Heart right ventricle (tissue), 16 donors: Measurements from ENCODE around the gene PXYLP1. TPM values are rescaled to one million over a fixed set of nuclear protein-coding genes. Genes with fewer than 3 reads are reported as not detected.

Experiments
- ATAC-seq, 8 donors: fragments of 200-7000 bp; cut with Tn5 transposase; one replicate each; pipeline ENCODE4 v1.9.1; 2020; ENCODE audit warnings: mild to moderate bottlenecking in 8 of 8, moderate library complexity in 8 of 8, moderate number of reproducible peaks in 1 of 8
- DNase-seq, 2 donors: peaks; one replicate each; pipeline ENCODE4 v3.0.0-alpha.2; 2020
- H3K27ac ChIP-seq, 10 donors: fragments of 200-600 bp; sonication (generic) in 2 of 10; one replicate each; pipeline versions ENCODE4 v1.5.0 to v1.8.0; 2020 to 2022; ENCODE audit warnings: mild to moderate bottlenecking in 3 of 10
- H3K27me3 ChIP-seq, 7 donors: fragments of 200-600 bp; one replicate each; pipeline ENCODE4 v1.8.0; 2021 to 2022; ENCODE audit warnings: mild to moderate bottlenecking in 2 of 7
- H3K36me3 ChIP-seq, 9 donors: fragments of 200-600 bp; sonication (generic) in 1 of 9; one replicate each; pipeline versions ENCODE4 v1.5.0 to v1.8.0; 2020 to 2022; ENCODE audit warnings: mild to moderate bottlenecking in 2 of 9
- H3K4me1 ChIP-seq, 9 donors: fragments of 200-600 bp; sonication (generic) in 1 of 9; one replicate each; pipeline versions ENCODE4 v1.5.0 to v1.8.0; 2020 to 2022; ENCODE audit warnings: mild to moderate bottlenecking in 4 of 9
- H3K4me3 ChIP-seq, 10 donors: fragments of 200-600 bp; sonication (generic) in 2 of 10; one replicate each; pipeline versions ENCODE4 v1.5.0 to v1.8.0; 2020 to 2022; ENCODE audit warnings: mild to moderate bottlenecking in 7 of 10, moderate library complexity in 2 of 10
- H3K9me3 ChIP-seq, 11 donors: fragments of 200-600 bp in 10 of 11; sonication (generic) in 2 of 11; one replicate each; pipeline versions ENCODE4 v1.5.0 to v1.8.0; 2013 to 2022; ENCODE audit warnings: mild to moderate bottlenecking in 2 of 11, control low read depth in 1 of 11, moderate library complexity in 1 of 11
- CTCF ChIP-seq, 9 donors: fragments of 200-600 bp; sonication (generic) in 2 of 9; IDR thresholded peaks; one replicate each; pipeline versions ENCODE4 v1.5.0 to v1.8.0; 2021 to 2022; ENCODE audit warnings: antibody characterized with exemption in 9 of 9, mild to moderate bottlenecking in 5 of 9, moderate library complexity in 1 of 9
- WGBS, 2 donors: extraction: QIAGEN DNeasy Blood & Tissue Kit; methylation state at CpG; one replicate each; pipeline ENCODE4 v1.1.7; 2013; ENCODE audit warnings: inconsistent platforms in 1 of 2; 5-methylcytosine and 5-hydroxymethylcytosine counted together
- intact Hi-C, 10 donors: fragments of 100-400 bp; cut with DNase I; formaldehyde crosslinking; loops; one replicate each; pipeline versions ENCODE4 v1.11.1 to v1.14.2; 2022
- polyA plus RNA-seq, 2 donors: library from polyadenylated mRNA; stranded (reverse); fragments of 200-250 nt; gene quantifications; one replicate each; pipeline ENCODE4 v1.2.3, GENCODE V29; 2013
- total RNA-seq, 10 donors: library from RNA; stranded (reverse); fragmentation: NEBNext Ultra II Directional in 3 of 10; extraction: Animal tissue kit (Norgen Biotek cat#: 25700) in 3 of 10; gene quantifications; one replicate each; pipeline versions ENCODE4 v1.2.1 to v1.2.4, GENCODE V29; 2021 to 2023
- donor health status: Arrhythmogenic right ventricular cardiomyopathy.
- donor health status: ischemic (EF 13 %, LVEDD 7.1; RV severe dilation, severe dysfunction).
- donor health status: healthy with polysubstance abuse.
- donor health status: DM: no; HTN: yes; CAD: no.
- donor health status: DM: no; HTN: no; CAD: no.
- donor health status: ischemic (EF 25% LVEDD 6.9; RV normal size, moderate dysfunction).
- donor health status: ischemic (EF 25% LVEDD 5.7; RV mildly dilated, moderate dysfunction).
- donor health status: healthy.
- donor health status: DM: yes; HTN: yes; CAD: no.
- donor health status: Ischemic cardiomyopathy.
- donor health status: ischemic (EF 35%, LVEDD 5.7; RV mildly dilated, moderate dysfunction).
- donor health status: nonischemic (EF 11% LVEDD 7.7; RV severe dilation, severe dysfunction).
- donor health status: DM: yes; HTN: yes; CAD: no.
- donor health status: PGD.
- donor health status: ischemic (EF 29% LVEDD 5.4; RV normal size, mild dysfunction).
- donor health status: nonischemic (EF 23%, LVEDD 6.1; RV moderate dilation, normal function).

Gene PXYLP1
- total and polyA plus RNA-seq, 12 donors = 8.7 to 33.5 (median 17.9) TPM

- no peak for TF ChIP-seq CTCF (IDR thresholded peaks at IDR 0.05)
- Histone ChIP-seq H3K9me3 (no peaks in the 10 kb centered on the region), H3K4me1 (peaks cover 0 to 38% (median 8%) of the 10 kb centered on the region in 9 donors), H3K27me3 (no peaks in the 10 kb centered on the region), H3K27ac (no peak overlapping the region), H3K36me3 (no peaks in the 10 kb centered on the region), H3K4me3 (no peak overlapping the region)
- ATAC-seq (peak in 1 of 8 donors; percentile 13), DNase-seq (no peak)
- intact Hi-C loops = no loop called here
- 72 to 74% methylated on average over 4 of the region's 4 CpGs for WGBS, 2 donors
Measured at GRCh38 chr3:141249041-141249440, 17.4 kb downstream of the PXYLP1 start.

- intact Hi-C loops = no loop called here
- H3K4me1 ChIP-seq = peaks cover 0 to 43% (median 8%) of the 10 kb centered on the region in 9 donors
- WGBS, 2 donors = 91% methylated on average over 5 of the region's 5 CpGs
- no peak overlapping the region for H3K4me3 ChIP-seq
- H3K27me3 ChIP-seq = no peaks in the 10 kb centered on the region
- DNase-seq (no peak), ATAC-seq (peak in 1 of 8 donors; percentile 7)
- no peaks in the 10 kb centered on the region for H3K36me3 ChIP-seq
- no peaks in the 10 kb centered on the region for H3K9me3 ChIP-seq
- no peak for TF ChIP-seq CTCF (IDR thresholded peaks at IDR 0.05)
- peak overlapping the region in 1 of 10 donors; percentile 1 for H3K27ac ChIP-seq
Measured at GRCh38 chr3:141250342-141250741, 18.7 kb downstream of the PXYLP1 start.

GRCh38 chr3:141250828-141251227 is 19.2 kb downstream of the PXYLP1 start:
- peaks cover 0 to 43% (median 11%) of the 10 kb centered on the region in 9 donors for H3K4me1 ChIP-seq

GRCh38 chr3:141253326-141253725 is 21.7 kb downstream of the PXYLP1 start:
- Histone ChIP-seq H3K4me3 (no peak overlapping the region), H3K27me3 (no peaks in the 10 kb centered on the region), H3K9me3 (no peaks in the 10 kb centered on the region), H3K4me1 (peaks cover 0 to 40% (median 4%) of the 10 kb centered on the region in 9 donors), H3K27ac (no peak overlapping the region), H3K36me3 (no peaks in the 10 kb centered on the region)
- TF ChIP-seq CTCF (IDR thresholded peaks at IDR 0.05) = no peak
- WGBS, 2 donors = 83 to 86% methylated on average over 2 of the region's 2 CpGs
- intact Hi-C loops = no loop called here
- no peak for ATAC-seq
- no peak for DNase-seq

More at GRCh38 chr3:141250828-141251227, 19.2 kb downstream of the PXYLP1 start:
- intact Hi-C loops = no loop called here
- no peak overlapping the region for H3K4me3 ChIP-seq
- DNase-seq = no peak
- ATAC-seq = no peak
- no peaks in the 10 kb centered on the region for H3K9me3 ChIP-seq
- no peak for TF ChIP-seq CTCF (IDR thresholded peaks at IDR 0.05)
- no peaks in the 10 kb centered on the region for H3K36me3 ChIP-seq
- WGBS, 2 donors = 89 to 91% methylated on average over 4 of the region's 4 CpGs
- H3K27me3 ChIP-seq = no peaks in the 10 kb centered on the region
- H3K27ac ChIP-seq = no peak overlapping the region
